Measurements from ENCODE around the gene PIPOX.

PIPOX gene

DNA sequence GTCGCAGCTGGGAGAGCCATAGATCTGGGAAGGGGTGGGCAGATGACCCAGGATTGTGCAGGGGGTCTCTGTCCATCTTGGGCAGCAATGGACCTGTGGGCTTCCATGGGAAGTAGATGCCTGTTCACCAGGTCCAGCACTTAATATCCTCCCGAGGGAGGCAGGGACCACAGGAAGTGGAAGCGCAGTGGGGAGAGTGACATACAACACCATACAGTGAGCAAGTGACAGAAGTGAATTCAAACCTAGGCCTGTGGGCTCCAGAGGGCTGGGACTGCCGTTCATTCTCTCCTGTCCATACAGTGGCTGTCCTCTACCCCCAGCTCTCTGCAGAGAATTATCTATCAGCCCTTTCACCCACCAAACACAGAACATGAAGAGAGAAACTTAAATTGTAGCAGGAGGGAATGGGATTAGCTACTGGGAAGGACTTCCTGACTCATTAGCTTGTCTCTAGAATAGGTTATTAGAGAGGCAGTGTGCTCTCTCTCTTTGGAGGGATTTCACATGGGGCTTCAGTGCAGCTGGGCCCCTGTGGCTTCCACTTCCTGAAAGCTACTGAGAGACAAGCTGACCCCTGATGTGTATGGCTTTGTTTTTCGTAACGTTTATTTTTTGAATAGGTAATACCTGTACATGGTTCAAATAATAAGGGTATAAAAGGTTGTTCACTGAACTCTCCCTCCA lies 24.0 kb upstream of the PIPOX start:
- Histone ChIP-seq H3K4me1 (ENCODE audit: control insufficient read depth, insufficient read depth, low read length, poor library complexity, severe bottlenecking) (peaks cover 8% of the 10 kb centered on the region), H3K36me3 (ENCODE audit: control insufficient read depth, insufficient read depth, low read length) (no peaks in the 10 kb centered on the region), H3K27ac (ENCODE audit: insufficient read depth, low read length, poor library complexity, severe bottlenecking) (no peak overlapping the region), H3K9me3 (ENCODE audit: control insufficient read depth, low read length) (no peaks in the 10 kb centered on the region), H3K27me3 (replicated peaks; ENCODE audit: control insufficient read depth, insufficient read depth, low read length, poor library complexity, severe bottlenecking) (peaks cover 19% of the 10 kb centered on the region), H3K4me3 (ENCODE audit: insufficient read depth, low read depth, low read length, poor library complexity, severe bottlenecking) (no peak overlapping the region)
- DNase-seq, result no peak

DNA sequence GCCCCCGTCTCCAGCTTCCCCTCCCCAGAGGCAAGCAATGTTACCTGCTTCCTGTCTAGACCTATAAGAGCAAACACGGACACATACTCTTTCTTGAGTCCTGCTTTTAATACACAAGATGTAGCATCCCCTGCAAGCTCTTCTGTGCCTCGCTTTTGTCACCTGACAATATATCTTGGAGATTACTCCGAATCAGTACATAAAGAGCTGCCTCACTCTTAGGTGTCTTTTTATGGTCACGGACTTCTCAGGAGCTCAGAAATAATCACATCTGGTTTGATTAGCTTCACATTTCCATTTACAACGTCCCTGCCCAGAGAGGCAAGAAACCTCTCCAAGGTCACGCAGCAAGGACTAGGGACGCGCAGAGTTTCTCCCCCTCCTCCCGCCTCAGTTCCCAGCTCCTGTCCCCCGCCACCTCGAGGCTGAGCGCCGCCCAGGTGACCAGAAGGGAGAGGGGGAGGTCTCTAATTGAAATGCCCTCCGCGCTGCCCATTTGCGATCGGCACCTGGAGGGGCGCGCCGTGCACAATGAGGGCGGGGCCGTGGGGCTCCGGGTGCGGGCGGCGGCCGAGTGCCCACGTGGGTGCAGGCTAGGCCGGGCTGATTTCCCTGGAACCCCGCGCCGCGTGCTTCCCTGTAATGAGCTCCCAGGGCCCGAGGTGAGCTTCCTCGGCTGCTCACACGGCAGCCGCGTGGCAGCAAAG lies 23.3 kb upstream of the PIPOX start:
- no peak overlapping the region for H3K4me3 ChIP-seq (ENCODE audit: insufficient read depth, low read depth, low read length, poor library complexity, severe bottlenecking)
- no peaks in the 10 kb centered on the region for H3K9me3 ChIP-seq (ENCODE audit: control insufficient read depth, low read length)
- no peak for DNase-seq
- H3K27ac ChIP-seq (ENCODE audit: insufficient read depth, low read length, poor library complexity, severe bottlenecking), result no peak overlapping the region
- peaks cover 8% of the 10 kb centered on the region for H3K4me1 ChIP-seq (ENCODE audit: control insufficient read depth, insufficient read depth, low read length, poor library complexity, severe bottlenecking)
- H3K27me3 ChIP-seq (replicated peaks; ENCODE audit: control insufficient read depth, insufficient read depth, low read length, poor library complexity, severe bottlenecking), result peaks cover 19% of the 10 kb centered on the region
- H3K36me3 ChIP-seq (ENCODE audit: control insufficient read depth, insufficient read depth, low read length), result no peaks in the 10 kb centered on the region

DNA sequence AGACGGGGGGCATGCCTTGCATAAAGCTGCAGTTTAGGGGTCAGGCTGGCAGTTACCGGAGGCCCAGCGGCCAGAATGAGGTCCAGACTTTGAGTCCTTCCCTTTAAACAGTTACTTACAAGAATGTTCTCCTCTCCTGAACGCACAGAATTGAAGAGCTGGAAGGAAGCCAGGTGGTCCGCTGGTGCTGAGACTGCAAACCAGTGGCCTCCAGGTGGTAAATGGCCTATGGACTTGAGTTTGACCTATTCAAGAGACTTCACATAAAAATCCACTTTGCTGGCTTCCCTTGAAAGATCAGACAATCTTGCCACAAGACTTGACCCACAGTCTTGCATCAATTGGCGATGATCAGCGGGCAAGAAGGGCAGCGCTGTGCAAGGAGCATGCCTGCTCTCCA lies 22.4 kb upstream of the PIPOX start:
- Histone ChIP-seq H3K27ac (ENCODE audit: insufficient read depth, low read length, poor library complexity, severe bottlenecking) (no peak overlapping the region), H3K4me1 (ENCODE audit: control insufficient read depth, insufficient read depth, low read length, poor library complexity, severe bottlenecking) (peaks cover 8% of the 10 kb centered on the region), H3K36me3 (ENCODE audit: control insufficient read depth, insufficient read depth, low read length) (no peaks in the 10 kb centered on the region), H3K4me3 (ENCODE audit: insufficient read depth, low read depth, low read length, poor library complexity, severe bottlenecking) (no peak overlapping the region), H3K27me3 (replicated peaks; ENCODE audit: control insufficient read depth, insufficient read depth, low read length, poor library complexity, severe bottlenecking) (peaks cover 19% of the 10 kb centered on the region), H3K9me3 (ENCODE audit: control insufficient read depth, low read length) (no peaks in the 10 kb centered on the region)
- no peak for DNase-seq

DNA sequence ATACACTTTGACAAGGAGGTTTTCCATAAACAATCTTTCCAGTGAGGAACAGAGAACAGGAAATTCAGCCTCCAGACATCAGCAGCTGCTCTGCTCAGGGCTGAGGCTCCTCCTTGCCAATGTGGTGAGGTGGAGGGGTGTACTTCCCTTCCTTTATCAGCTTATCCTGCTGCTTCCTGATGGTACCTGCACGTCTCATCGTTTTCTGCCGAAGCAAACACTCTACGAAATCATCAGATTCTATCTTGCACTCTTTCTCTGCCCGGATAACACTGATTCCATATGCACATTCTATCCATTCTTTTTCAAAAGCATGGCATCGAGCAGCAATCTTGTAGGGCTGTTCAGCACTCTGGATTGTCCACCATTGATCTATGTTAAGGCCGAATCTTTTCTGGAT lies 21.7 kb upstream of the PIPOX start:
- H3K36me3 ChIP-seq (ENCODE audit: control insufficient read depth, insufficient read depth, low read length), result no peaks in the 10 kb centered on the region
- peaks cover 19% of the 10 kb centered on the region for H3K27me3 ChIP-seq (replicated peaks; ENCODE audit: control insufficient read depth, insufficient read depth, low read length, poor library complexity, severe bottlenecking)
- peaks cover 8% of the 10 kb centered on the region for H3K4me1 ChIP-seq (ENCODE audit: control insufficient read depth, insufficient read depth, low read length, poor library complexity, severe bottlenecking)
- no peak overlapping the region for H3K27ac ChIP-seq (ENCODE audit: insufficient read depth, low read length, poor library complexity, severe bottlenecking)
- DNase-seq, result no peak
- no peaks in the 10 kb centered on the region for H3K9me3 ChIP-seq (ENCODE audit: control insufficient read depth, low read length)
- no peak overlapping the region for H3K4me3 ChIP-seq (ENCODE audit: insufficient read depth, low read depth, low read length, poor library complexity, severe bottlenecking)

DNA sequence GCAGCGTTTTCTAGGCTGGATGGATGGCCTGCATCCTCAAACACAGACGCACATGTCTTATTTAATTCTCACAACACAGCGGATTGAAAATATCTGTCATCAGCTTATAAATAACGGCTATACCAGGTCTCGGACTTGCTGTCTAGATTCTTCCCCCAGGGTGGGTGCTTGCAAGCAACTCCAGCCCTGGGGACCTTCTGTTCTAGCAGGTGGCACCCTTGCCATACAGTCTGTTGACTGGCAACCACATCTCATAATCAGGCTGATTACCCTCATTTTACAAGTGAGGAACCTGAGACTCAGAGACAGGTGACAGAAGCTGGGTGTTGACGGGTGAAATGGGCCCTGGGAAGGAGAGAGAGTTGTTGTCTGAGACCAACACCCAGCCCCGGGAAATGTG lies 20.9 kb upstream of the PIPOX start:
- H3K27ac ChIP-seq (ENCODE audit: insufficient read depth, low read length, poor library complexity, severe bottlenecking), result no peak overlapping the region
- no peak for DNase-seq
- no peaks in the 10 kb centered on the region for H3K9me3 ChIP-seq (ENCODE audit: control insufficient read depth, low read length)
- peaks cover 19% of the 10 kb centered on the region for H3K27me3 ChIP-seq (replicated peaks; ENCODE audit: control insufficient read depth, insufficient read depth, low read length, poor library complexity, severe bottlenecking)
- peaks cover 8% of the 10 kb centered on the region for H3K4me1 ChIP-seq (ENCODE audit: control insufficient read depth, insufficient read depth, low read length, poor library complexity, severe bottlenecking)
- no peaks in the 10 kb centered on the region for H3K36me3 ChIP-seq (ENCODE audit: control insufficient read depth, insufficient read depth, low read length)
- no peak overlapping the region for H3K4me3 ChIP-seq (ENCODE audit: insufficient read depth, low read depth, low read length, poor library complexity, severe bottlenecking)

DNA sequence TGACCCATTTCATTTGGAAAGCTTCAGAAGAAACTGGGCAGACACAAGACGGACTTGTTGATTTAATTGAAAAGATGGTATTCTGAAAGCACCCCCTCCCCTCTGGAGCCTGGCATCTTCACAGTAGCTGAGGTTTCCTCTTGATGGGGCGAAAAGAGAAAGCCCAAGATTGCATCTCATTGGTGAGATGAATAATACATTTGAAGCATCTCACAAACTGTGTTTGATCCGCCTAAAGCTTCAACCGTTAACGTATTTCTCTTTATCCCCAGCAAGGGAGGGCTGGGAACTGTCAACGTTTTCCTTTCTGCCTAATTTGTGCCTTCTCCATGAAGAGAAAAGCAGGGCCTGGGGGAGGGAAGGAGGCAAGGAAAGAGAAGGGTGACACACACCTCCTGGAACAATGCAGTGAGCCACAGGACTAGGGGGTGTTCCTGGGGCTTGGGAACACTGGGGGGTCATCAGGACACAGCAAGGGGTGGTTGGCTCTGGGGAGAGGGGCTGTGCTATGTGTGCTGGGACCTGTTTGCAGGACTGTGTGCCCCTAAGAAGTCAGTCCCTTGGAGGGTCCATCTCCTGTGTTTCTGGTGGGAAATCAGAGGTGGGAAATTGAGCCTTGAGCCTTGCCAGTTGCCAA lies 18.5 kb upstream of the PIPOX start:
- Histone ChIP-seq H3K4me1 (ENCODE audit: control insufficient read depth, insufficient read depth, low read length, poor library complexity, severe bottlenecking) (peaks cover 8% of the 10 kb centered on the region), H3K27ac (ENCODE audit: insufficient read depth, low read length, poor library complexity, severe bottlenecking) (no peak overlapping the region)

DNA sequence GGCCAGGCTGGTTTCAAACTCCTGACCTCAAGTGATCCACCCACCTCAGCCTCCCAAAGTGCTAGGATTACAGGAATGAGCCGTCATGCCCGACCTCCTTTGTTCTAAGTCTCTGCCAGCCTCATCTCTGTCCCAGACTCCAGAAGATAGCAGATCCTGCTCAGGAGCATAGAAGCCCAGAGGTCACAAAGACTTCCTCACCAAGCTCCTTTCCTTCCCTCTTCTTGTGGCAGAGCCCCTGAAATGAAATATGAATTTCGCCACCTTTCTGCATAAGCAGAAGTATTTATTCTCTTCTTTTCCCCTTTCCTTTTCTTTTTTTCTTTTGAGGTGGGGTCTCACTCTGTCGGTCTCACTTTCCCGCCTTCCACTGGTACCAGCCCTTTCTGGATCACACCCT lies 11.5 kb upstream of the PIPOX start:
- no peaks in the 10 kb centered on the region for H3K4me1 ChIP-seq (ENCODE audit: control insufficient read depth, insufficient read depth, low read length, poor library complexity, severe bottlenecking)
- no peaks in the 10 kb centered on the region for H3K36me3 ChIP-seq (ENCODE audit: control insufficient read depth, insufficient read depth, low read length)
- peaks cover 5% of the 10 kb centered on the region for H3K27me3 ChIP-seq (replicated peaks; ENCODE audit: control insufficient read depth, insufficient read depth, low read length, poor library complexity, severe bottlenecking)
- no peak overlapping the region for H3K27ac ChIP-seq (ENCODE audit: insufficient read depth, low read length, poor library complexity, severe bottlenecking)
- no peaks in the 10 kb centered on the region for H3K9me3 ChIP-seq (ENCODE audit: control insufficient read depth, low read length)
- DNase-seq, result no peak
- H3K4me3 ChIP-seq (ENCODE audit: insufficient read depth, low read depth, low read length, poor library complexity, severe bottlenecking), result no peak overlapping the region

More for the DNA sequence above, 18.5 kb upstream of the PIPOX start:
- no peaks in the 10 kb centered on the region for H3K36me3 ChIP-seq (ENCODE audit: control insufficient read depth, insufficient read depth, low read length)
- no peak overlapping the region for H3K4me3 ChIP-seq (ENCODE audit: insufficient read depth, low read depth, low read length, poor library complexity, severe bottlenecking)
- no peak for DNase-seq
- H3K27me3 ChIP-seq (replicated peaks; ENCODE audit: control insufficient read depth, insufficient read depth, low read length, poor library complexity, severe bottlenecking), result peaks cover 12% of the 10 kb centered on the region
- H3K9me3 ChIP-seq (ENCODE audit: control insufficient read depth, low read length), result no peaks in the 10 kb centered on the region

DNA sequence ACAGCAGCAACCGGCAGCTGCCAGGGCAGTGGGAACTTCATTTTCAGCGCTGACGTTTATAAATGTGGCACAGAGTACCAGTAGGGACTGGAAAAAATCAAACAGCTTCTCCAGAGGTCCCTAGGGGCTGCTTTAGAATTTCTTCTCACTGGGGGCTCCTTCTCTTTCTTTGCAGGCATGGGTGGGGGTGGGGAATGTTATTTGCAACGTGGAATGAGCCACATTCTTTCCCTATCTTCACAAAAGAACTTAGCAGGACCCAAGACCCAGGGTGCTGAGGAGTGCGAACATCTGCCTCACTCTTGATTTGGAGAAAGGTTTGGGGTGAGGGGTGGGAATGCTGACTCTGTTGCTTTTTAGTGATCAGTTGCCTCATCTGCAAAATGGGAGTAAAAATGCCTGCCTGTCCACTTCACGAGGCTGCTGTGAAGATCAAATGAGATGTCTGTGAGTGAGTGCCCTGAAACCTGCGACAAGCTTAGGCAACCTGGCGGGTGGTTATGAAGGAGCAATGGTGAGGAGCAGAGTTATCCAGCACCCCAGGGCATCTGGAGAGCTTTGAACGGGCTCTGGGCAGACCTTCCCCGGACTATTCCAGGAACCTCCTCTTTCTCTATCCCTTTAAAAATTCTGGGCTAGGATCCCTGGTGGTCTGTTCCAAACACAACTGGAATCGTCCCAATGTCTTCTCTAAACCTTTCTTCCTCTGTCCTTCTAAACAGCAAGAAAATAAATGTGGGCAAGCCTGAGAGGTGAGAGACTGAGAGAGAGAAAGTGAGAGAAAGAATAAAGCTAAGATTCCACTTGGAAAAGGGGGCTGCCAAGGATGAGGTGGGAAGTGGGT lies 10.7 kb upstream of the PIPOX start:
- no peaks in the 10 kb centered on the region for H3K9me3 ChIP-seq (ENCODE audit: control insufficient read depth, low read length)
- H3K27me3 ChIP-seq (replicated peaks; ENCODE audit: control insufficient read depth, insufficient read depth, low read length, poor library complexity, severe bottlenecking), result peaks cover 5% of the 10 kb centered on the region
- no peaks in the 10 kb centered on the region for H3K36me3 ChIP-seq (ENCODE audit: control insufficient read depth, insufficient read depth, low read length)
- H3K27ac ChIP-seq (ENCODE audit: insufficient read depth, low read length, poor library complexity, severe bottlenecking), result no peak overlapping the region
- H3K4me1 ChIP-seq (ENCODE audit: control insufficient read depth, insufficient read depth, low read length, poor library complexity, severe bottlenecking), result no peaks in the 10 kb centered on the region
- no peak for DNase-seq
- no peak overlapping the region for H3K4me3 ChIP-seq (ENCODE audit: insufficient read depth, low read depth, low read length, poor library complexity, severe bottlenecking)

DNA sequence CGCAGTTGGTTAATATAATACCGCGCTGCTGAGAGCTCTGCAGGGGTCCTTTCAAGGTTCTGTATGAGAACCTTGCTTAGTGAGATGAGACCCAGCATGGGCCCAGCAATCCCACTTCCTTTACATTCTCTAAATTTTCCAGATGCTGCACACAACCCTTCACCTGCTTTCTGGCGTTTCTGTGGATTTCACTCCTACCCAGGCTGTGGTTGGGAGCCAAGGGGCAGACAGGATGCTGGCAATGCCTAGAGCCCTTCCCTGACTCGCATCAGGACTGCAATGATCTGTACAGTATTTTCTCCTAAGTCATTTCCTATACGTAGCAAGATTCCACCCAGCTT lies 10.1 kb upstream of the PIPOX start:
- Histone ChIP-seq H3K9me3 (ENCODE audit: control insufficient read depth, low read length) (no peaks in the 10 kb centered on the region), H3K4me3 (ENCODE audit: insufficient read depth, low read depth, low read length, poor library complexity, severe bottlenecking) (no peak overlapping the region), H3K27ac (ENCODE audit: insufficient read depth, low read length, poor library complexity, severe bottlenecking) (no peak overlapping the region), H3K4me1 (ENCODE audit: control insufficient read depth, insufficient read depth, low read length, poor library complexity, severe bottlenecking) (no peaks in the 10 kb centered on the region), H3K27me3 (replicated peaks; ENCODE audit: control insufficient read depth, insufficient read depth, low read length, poor library complexity, severe bottlenecking) (peaks cover 5% of the 10 kb centered on the region), H3K36me3 (ENCODE audit: control insufficient read depth, insufficient read depth, low read length) (no peaks in the 10 kb centered on the region)
- no peak for DNase-seq
